Suprapubic skin (tissue), 4 donors: ENCODE results near the gene KLHDC8A.

Source experiments
- CTCF ChIP-seq, 2 donors: fragments of 200-600 bp in 1 of 2; fragments of 450-650 bp in 1 of 2; sonication (generic) in 1 of 2; IDR thresholded peaks; one replicate each; pipeline ENCODE4 v1.5.1; 2016 to 2019; ENCODE audit warnings: antibody characterized with exemption in 2 of 2, mild to moderate bottlenecking in 1 of 2, moderate library complexity in 1 of 2
- EP300 ChIP-seq: sonication (generic); formaldehyde crosslinking; IDR thresholded peaks from one replicate; pipeline ENCODE4 v1.6.1; 2017; ENCODE audit warnings: antibody characterized with exemption
- POLR2A ChIP-seq, 2 donors: fragments of 450-650 bp; IDR thresholded peaks; one replicate each; pipeline ENCODE4 v1.6.1; 2017; ENCODE audit warnings: antibody characterized with exemption in 2 of 2, mild to moderate bottlenecking in 2 of 2, moderate library complexity in 2 of 2
- POLR2AphosphoS5 ChIP-seq, 3 donors: sonication (generic); formaldehyde crosslinking; IDR thresholded peaks; one replicate each; pipeline ENCODE4 v1.6.1; 2017; ENCODE audit warnings: antibody characterized with exemption in 3 of 3

GRCh38 chr1:205357567-205357966 lies 845 bp upstream of the KLHDC8A start:
- TF ChIP-seq POLR2A (IDR thresholded peaks at IDR 0.05) (no peak), CTCF (IDR thresholded peaks at IDR 0.05) (no peak), POLR2AphosphoS5 (IDR thresholded peaks at IDR 0.05) (no peak), EP300 (no peak)
